NOMO-1 treated with dmso at 0.1 percent for 144 hours (cell line): Measurements from ENCODE around the gene TSR2.
"Not testable (repeated sequence)": the region's sequence is repeated elsewhere in the genome, so short reads cannot be mapped to it uniquely, and the experiment has no call there.

Experiments
- DNase-seq: peaks from one replicate; lab custom pipeline; 2025; ENCODE audit not compliant: unreplicated experiment; lab: John Stamatoyannopoulos, UW

TSR2 gene

GRCh38 chrX:54470054-54470760 is 30.0 kb downstream of the TSR2 start:
- no peak for DNase-seq

GRCh38 chrX:54473993-54474859 is 34.0 kb downstream of the TSR2 start:
- DNase-seq: no peak

- DNase-seq: no peak
These were observed 39.2 kb downstream of the TSR2 start for GRCh38 chrX:54479136-54480111.

- DNase-seq: no peak
These were observed 42.8 kb downstream of the TSR2 start for GRCh38 chrX:54482839-54483593.

GRCh38 chrX:54483946-54484345 is 43.7 kb downstream of the TSR2 start:
- no peak for DNase-seq

GRCh38 chrX:54484666-54485065 is 44.5 kb downstream of the TSR2 start:
- DNase-seq: no peak

- not testable (repeated sequence) for DNase-seq
These were observed 49.6 kb downstream of the TSR2 start for GRCh38 chrX:54489819-54490218.

- DNase-seq: no peak
These were observed 52.1 kb downstream of the TSR2 start for GRCh38 chrX:54492340-54492739.

- DNase-seq: no peak
These were observed 54.2 kb downstream of the TSR2 start for GRCh38 chrX:54494166-54494988.
